Activated CD8-positive, alpha-beta memory T cell treated with anti-CD3 and anti-CD28 coated beads for 24 hours (primary cell): ENCODE results near the gene SLC32A1.
A peak's percentile ranks its signal among the peaks of the same experiment; 100 is the strongest.

Experiments
- DNase-seq: peaks from one replicate; pipeline ENCODE4 v3.0.0-alpha.2; 2020

SLC32A1 gene

GRCh38 chr20:38725931-38726803 lies 1.9 kb downstream of the SLC32A1 start:
- peak; percentile 76 for DNase-seq

DNA sequence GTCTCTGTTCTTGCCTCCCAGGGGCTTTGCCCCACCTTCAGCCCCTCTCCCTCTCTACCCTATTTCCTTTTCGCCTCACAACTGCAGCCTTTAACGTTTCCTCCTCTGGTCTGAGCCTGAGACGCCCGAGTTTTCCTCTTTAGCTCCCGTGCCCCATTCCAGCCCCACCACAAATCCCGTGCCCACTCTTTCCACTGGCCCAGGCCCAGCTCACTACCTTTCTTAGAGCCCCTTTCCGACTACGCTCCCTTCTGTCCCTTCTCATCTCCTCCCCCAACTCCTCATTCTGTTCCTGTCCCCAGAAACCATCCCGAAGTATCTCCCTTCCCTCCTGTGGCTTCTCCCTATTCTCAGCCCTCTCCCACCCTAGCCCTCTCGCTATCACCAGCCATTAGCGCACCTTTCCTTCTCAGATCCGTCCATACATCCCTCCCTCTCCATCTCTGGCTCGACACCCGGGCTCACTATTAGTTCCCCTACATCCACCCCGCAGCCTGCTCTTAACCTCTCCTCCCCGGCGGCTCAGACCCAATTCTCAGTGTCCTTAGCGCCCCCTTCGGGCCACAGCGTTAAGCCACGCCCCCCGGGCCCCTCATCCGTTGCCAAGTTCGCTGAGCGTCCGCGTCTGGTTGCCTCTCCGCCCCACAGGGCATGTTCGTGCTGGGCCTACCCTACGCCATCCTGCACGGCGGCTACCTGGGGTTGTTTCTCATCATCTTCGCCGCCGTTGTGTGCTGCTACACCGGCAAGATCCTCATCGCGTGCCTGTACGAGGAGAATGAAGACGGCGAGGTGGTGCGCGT lies 2.7 kb downstream of the SLC32A1 start:
- DNase-seq, result peak; percentile 84

DNA sequence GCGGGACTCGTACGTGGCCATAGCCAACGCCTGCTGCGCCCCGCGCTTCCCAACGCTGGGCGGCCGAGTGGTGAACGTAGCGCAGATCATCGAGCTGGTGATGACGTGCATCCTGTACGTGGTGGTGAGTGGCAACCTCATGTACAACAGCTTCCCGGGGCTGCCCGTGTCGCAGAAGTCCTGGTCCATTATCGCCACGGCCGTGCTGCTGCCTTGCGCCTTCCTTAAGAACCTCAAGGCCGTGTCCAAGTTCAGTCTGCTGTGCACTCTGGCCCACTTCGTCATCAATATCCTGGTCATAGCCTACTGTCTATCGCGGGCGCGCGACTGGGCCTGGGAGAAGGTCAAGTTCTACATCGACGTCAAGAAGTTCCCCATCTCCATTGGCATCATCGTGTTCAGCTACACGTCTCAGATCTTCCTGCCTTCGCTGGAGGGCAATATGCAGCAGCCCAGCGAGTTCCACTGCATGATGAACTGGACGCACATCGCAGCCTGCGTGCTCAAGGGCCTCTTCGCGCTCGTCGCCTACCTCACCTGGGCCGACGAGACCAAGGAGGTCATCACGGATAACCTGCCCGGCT lies 3.4 kb downstream of the SLC32A1 start:
- peak; percentile 62 for DNase-seq

DNA sequence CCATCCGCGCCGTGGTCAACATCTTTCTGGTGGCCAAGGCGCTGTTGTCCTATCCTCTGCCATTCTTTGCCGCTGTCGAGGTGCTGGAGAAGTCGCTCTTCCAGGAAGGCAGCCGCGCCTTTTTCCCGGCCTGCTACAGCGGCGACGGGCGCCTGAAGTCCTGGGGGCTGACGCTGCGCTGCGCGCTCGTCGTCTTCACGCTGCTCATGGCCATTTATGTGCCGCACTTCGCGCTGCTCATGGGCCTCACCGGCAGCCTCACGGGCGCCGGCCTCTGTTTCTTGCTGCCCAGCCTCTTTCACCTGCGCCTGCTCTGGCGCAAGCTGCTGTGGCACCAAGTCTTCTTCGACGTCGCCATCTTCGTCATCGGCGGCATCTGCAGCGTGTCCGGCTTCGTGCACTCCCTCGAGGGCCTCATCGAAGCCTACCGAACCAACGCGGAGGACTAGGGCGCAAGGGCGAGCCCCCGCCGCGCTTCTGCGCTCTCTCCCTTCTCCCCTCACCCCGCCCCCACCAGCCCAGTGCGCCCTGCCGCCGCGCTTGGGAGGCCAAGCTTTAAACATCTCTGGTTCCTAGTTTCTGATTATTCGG lies 4.0 kb downstream of the SLC32A1 start:
- DNase-seq, result no peak

DNA sequence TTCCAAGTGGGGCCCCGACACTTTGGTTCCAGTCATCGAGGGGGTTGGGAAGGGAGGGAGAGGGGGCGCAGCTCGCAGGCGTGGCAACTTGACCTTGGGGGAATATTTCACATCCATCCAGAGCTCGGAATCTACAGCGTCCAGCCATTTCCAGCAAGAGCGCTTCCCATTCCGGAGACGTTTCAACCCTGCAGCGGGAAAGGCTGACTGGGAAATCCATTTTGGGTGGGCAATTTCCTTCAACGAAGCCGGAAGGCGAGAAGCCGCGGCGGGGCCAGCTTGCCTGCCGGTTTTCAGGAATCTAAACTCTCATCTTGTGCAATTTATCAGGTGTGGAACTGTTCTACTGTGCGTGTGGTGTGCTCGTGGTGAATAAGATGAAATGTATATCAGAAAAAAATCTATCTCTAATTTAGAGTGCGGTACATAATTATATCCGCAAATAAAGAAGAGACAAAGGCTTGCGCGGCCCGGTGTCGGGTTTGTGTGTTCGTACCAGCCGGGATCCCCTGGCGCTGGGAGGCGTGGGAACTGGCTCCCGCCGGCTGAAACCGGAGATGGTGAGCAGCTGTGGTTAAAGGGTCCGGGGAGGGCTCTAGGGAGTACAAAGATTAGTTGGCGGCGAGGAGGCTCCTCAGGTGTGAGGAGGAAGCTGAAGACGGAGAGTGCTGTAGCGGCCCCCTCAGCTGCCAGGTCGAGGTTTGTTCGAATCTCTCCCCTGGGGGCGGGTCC lies 4.8 kb downstream of the SLC32A1 start:
- peak; percentile 67 for DNase-seq

DNA sequence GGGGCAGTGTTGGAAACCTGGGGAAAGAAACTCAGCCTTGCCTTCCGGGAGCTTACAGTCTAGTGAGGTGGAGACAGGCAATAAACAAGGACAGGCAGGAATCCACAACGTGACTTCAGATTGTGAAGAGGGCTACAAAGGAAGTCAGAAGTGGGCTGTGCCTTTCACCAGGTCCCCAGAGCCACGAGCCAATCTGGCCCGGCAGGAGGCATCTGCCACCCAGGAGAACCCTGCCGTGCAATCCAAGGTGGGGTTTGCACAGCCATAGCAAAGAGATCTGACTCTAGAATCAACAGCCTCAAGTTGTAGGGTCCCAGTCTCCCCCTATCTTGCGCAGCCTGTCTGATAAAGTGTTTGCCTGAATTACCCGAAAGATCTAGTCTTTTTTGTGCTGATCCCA lies 5.5 kb downstream of the SLC32A1 start:
- DNase-seq, result no peak

GRCh38 chr20:38730167-38730988 lies 6.1 kb downstream of the SLC32A1 start:
- peak; percentile 63 for DNase-seq

DNA sequence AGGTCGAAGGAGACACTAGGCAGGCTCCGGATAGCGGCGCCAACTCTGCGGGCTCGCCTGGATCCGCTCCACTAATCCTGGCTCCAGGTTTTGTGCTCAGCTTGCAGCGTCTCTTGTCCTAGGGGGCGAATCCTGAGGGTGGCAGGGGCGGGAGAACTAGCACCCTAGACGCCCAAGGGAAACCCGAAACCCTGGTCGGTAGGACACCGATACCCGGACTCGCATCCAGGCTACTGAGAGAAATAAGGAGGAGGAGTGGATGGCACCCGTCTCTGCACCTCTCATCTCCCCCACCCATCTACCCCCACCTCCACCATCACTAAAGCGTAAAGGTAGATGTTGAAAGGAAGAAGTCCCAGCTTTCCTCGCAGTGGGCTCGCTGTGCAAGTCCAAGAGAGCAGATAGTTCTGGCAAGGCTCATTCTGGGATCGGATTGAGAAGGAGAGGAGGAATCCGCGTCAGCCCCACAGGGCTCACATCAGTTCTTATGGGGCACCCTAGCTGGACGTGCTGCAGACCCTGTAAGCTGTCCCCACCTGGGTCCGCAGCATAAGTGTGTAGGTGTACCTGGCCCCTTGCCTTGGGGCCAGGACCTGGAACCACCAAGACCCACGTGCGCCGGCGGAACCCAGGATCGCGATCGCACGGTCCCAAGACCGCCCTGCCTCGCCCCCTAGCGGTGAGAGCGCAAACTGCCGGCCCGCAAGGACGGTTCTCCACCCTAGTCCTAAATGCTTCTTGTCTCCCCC lies 6.9 kb downstream of the SLC32A1 start:
- DNase-seq, result peak; percentile 92

DNA sequence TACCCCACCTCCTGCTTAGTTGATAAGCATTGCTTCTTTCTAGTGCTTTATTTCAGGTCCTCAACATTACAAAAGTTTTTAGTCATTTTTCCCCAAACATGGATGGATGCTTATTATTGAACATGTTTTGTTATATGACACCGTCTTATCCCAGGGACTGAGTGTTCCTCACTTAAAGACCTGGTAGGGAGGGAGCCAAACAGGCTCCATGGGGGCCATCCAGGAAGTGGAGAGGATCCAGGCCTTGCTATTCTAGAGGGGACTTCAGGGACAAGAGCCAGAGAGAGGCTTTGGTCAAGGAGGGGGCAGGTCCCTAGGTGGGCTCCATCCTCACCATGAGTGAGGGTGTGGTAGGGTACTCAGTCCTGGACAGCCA lies 7.4 kb downstream of the SLC32A1 start:
- DNase-seq, result no peak

- DNase-seq, result no peak
Measured at GRCh38 chr20:38732981-38733380, 8.7 kb downstream of the SLC32A1 start.

- no peak for DNase-seq
Measured at GRCh38 chr20:38735172-38735571, 10.9 kb downstream of the SLC32A1 start.

DNA sequence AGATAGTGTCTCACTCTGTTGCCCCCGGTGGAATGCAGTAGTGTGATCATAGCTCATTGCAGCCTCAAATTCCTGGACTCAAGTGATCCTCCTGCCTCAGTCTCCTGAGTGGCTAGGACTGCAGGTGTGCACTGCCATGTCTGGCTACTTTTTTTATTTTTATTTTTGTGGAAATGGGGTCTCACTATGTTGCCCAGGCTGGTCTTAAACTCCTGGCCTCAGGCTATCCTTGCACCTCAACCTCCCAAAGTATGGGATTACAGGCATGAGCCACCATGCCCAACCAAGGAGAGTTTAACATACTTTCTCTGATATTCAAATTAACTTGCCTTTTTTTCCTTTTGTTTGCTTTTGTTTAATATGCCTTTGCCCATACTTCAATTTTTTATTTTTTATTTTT lies 13.6 kb downstream of the SLC32A1 start:
- no peak for DNase-seq

- no peak for DNase-seq
Measured at GRCh38 chr20:38745757-38746156, 21.5 kb downstream of the SLC32A1 start.

DNA sequence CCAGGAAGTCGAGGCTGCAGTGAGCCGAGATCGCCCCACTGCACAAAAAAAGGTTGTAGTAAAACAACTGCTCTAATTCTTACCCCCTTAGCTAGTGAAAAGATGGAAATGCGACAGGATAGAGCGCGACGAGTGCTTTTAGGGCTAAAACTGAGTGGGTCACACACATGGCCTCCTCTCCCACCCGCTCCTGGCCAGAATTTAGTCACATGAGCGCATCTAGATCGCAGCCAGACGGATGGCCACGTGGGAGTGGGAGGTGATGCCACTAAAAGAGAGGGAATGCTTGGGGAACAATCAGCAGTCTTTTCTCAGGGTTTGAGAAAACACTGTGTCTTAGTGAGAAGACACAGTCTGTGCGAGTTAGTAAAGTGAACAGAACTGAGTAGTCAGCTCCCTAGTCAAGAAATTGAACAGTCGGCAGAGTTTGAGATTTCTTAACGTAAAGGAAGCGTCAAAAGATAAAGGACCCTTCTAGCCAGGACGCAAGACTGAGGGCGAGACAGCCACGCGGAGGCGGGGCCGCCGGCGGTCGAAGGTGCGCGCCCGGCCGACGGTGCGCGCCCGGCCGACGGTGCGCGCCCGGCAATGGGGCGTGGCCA lies 23.3 kb downstream of the SLC32A1 start:
- no peak for DNase-seq

GRCh38 chr20:38748097-38748860 lies 24.0 kb downstream of the SLC32A1 start, which contains the start of gene ACTR5:
Gene ACTR5, plus strand, starts transcription at chr20:38748460. Its CDS starts 19 bp downstream, at chr20:38748479.
- peak; percentile 100 for DNase-seq

- DNase-seq, result no peak
Measured at GRCh38 chr20:38748861-38749149, 24.5 kb downstream of the SLC32A1 start.

DNA sequence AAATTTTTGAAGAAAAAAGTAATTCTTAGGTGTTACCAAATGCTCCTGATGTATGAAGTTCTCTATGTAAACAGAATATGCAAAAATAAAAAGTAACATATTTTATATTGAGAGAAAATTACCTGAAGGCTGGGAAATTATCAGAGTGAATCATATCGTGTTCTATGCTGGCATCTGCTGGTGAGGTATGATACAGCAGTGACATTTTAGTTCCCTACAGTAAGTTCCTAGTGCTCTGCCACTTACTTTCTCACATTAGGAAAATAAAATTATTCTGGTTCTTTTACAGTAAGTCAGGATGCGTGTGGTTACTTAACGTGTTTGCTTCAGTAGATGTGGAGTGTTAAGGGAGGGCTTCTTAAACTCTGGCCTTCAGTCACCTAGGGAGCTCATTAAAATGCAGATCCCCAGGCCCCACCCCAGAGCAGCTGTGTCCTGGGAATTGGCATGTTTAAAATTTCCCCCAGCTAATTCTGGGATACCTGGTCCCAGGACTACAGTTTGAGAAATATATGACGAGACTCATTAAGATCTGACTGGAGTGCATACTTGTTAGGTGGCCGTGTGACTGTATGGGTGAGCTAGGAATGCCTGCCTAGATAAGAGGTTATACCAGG lies 27.2 kb downstream of the SLC32A1 start:
- no peak for DNase-seq

DNA sequence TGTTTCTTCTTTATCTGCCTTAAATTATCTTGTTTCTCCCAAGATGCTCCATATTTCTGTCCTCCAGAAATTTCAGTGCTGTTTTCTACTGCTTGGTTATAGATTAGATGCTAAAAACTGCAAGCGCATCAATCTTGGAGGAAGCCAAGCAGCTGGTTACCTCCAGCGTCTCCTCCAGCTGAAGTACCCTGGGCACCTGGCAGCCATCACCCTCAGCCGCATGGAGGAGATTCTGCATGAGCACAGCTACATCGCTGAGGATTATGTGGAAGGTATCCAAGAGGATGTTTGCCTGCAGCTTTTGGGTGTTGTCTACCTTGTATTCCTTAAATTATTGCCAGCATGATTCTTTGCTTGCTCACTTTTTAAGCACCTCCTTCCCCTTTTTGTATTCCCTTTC lies 27.7 kb downstream of the SLC32A1 start:
- no peak for DNase-seq

GRCh38 chr20:38754924-38755323 lies 30.6 kb downstream of the SLC32A1 start:
- DNase-seq, result no peak
